ENCODE measurements around the gene SCP2.

Gene SCP2

GRCh38 chr1:53031732-53032131, 104.7 kb downstream of the SCP2 start:
- no peak for DNase-seq (ENCODE audit: low read depth in 1 of 2, low spot score in 1 of 2)

DNA sequence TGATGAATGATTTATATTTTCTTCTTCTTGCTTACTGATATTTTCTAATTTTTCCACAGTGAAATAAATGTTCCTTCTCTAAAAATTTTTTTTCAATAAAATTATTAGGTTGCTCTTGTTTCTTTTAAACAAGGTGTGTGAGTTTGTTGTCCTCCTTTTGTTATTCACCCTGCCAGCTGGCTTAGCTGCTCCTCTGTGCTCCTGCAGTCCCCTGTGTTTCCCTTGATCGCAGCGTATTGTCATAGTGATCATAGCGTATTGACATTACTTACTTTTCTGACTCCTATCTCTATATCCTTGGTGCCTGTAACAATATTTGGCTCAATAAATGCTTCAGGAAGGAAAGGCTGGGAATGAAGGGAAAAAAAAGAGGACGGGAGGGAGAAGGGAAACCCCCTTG, 110.1 kb downstream of the SCP2 start:
- DNase-seq (ENCODE audit: low read depth in 1 of 2, low spot score in 1 of 2) = no peak

DNA sequence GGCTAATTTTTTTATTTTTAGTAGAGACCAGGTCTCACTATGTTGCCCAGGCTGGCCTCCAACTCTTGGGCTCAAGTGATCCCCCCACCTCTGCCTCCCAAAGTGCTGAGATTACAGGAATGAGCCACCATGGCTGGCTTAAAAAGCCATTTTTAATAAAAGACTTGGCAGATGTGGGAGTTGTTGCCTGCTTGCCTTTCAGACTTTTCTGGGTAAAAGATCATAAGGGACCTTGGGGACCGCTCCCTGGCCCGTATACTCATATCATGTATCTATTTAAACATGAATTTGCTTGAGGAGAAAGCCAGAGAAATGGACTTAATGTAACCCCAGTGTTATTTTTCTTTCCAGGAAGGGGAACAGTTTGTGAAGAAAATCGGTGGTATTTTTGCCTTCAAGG, 111.5 kb downstream of the SCP2 start:
- DNase-seq (ENCODE audit: low read depth in 1 of 2, low spot score in 1 of 2) = no peak

DNA sequence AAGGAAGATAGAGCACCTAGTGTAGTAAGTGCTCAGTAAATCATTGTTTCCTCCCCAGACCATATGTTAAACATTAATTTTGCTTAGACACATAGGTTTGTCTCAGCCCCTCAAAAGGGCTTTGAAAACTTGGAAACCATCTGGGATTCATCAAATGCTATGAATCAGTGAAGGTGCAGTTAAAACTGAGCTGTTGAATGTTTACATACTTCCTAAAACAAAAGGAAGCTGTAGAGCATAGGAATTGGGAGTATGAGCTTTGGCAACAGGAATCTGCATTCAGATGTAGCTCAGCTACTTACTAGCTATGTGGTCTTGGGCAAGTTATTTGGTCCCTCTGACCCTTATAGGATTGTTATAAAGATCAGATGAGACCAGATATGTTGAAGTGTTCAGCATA, 116.2 kb downstream of the SCP2 start:
- DNase-seq (ENCODE audit: low read depth in 1 of 2, low spot score in 1 of 2) = no peak

DNA sequence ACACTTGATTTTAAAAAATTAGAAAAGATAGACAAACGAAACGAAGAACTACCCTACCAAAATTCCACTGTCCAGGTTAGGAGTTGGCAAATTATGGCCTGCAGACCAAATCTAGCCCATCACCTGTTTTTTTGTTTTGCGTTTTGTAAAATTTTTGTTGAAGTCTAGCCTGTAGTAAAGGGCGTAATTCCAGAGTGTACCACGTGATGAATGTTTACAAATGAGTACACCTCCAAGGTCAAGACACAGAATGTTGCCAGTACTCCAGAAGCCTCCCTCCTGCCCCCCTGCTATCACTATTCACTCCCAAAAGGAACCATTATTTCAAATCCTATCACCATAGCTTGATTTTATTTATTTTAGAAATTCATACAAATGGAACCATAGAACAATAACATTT, 117.8 kb downstream of the SCP2 start:
- DNase-seq (ENCODE audit: low read depth in 1 of 2, low spot score in 1 of 2) = no peak

- DNase-seq (ENCODE audit: low read depth in 1 of 2, low spot score in 1 of 2) = no peak
These were observed 119.9 kb downstream of the SCP2 start for GRCh38 chr1:53046930-53047329.

DNA sequence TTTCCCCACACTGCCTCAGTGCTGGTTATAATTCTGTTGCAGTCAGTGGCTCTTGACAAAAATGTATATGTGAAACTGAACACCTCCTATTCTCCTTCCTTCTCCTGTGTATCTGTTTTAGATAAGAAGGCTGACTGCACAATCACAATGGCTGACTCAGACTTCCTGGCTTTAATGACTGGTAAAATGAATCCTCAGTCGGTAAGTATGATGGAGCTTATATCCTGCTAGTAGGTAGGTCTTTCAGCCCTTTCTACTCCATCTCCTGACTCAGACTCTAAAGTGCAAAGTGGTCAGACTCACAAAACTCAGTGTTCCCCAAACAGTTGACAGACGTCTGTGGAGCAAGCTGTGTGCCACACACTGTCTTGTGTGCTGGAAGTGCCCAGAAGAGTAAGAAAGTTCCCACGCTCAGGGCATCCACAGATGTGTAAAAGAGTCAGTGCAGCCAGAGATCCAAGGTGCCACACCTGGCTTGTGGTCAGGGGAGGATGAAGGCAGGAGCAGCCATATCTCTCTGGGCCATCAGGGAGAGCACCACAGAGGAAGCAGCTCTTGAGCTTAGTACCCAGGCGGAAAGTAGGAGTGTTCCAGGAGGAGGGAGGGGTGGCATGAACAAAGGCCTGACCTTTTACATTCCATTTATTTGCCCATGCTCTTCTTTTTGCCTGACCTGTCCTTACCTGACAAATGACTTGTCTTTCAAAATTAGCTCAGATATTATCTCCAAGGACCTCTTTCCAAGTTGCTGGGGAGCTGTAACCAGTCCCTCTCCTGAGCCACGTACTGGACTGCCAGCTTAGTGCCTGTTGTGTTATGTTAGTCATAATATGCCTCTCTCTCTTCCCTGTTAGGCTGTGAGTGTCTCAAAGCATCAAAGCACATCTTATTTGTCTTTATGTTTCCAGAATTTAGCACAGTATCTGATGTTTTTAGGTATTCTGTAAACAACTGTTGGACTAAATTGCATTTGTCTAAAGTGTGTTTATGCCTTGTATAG, 121.0 kb downstream of the SCP2 start:
- DNase-seq (ENCODE audit: low read depth in 1 of 2, low spot score in 1 of 2) = no peak

DNA sequence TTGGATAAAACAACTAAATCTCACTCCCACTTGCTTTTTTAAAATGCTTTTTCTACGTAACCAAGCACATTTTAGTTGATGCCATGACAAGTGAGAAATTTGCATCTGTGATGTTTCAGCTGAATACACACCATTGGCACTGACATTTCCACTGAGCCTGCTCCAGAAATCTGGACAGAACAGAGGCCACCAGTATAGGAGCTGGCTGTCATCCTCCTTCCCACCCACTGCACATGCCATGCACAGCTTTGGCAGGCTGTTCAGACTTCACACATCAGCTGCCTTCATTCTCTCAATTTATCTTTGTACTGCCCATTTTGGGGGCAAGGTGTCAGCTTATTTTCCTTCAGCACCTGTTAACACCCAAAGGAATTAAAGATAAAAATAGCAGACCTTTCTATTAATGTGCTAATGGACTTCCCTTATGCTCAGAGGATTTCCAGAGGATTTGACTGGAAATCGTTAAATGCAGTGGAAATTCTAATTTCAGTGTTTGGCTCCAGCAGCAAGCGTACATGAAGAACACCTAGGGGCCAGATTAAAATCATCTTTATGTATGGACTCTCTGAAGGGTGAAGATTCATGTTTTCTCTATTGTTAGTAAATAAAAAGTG, 122.0 kb downstream of the SCP2 start:
- DNase-seq (ENCODE audit: low read depth in 1 of 2, low spot score in 1 of 2) = no peak

DNA sequence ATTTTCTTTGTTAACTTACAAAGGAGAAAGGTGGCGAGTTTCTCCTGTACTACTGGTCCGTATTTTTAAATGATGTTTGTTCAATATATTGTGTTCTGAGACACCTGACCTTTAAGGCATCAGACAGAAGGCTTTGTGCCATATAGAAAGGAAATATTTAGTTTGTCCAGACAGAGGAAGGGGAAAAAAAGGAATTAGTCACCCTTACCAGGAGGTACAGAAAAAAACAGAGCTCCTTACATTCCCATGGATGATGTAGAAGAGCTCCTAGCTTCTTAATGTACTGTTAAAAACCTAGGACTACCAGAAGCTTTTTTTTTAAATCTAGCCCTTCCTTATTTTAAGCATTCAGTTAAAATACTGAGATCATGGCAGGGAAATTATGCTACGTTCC, 122.5 kb downstream of the SCP2 start:
- DNase-seq (ENCODE audit: low read depth in 1 of 2, low spot score in 1 of 2) = no peak

GRCh38 chr1:53050310-53050709, 123.2 kb downstream of the SCP2 start:
- DNase-seq (ENCODE audit: low read depth in 1 of 2, low spot score in 1 of 2) = no peak

- DNase-seq (ENCODE audit: low read depth in 1 of 2, low spot score in 1 of 2) = no peak
These were observed 124.6 kb downstream of the SCP2 start for GRCh38 chr1:53051676-53052075.

DNA sequence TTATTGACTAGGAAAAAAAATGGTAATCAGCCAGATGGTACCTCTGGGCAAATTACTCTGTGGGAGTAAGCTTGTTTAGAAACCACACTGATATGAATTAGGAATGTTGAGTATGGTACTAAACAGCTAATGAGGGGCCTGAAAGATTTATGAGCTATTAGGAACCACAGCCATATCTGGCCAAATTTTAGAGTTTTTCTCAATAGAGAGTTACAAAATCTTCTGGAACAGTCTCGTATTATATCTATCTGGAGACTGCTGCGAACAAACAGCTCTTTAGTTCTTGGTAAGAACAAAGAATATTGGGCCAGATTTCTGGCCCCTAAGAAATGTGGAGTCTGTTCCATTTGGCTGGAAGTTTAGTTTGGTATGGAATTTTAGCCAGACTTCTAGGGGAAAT, 130.1 kb downstream of the SCP2 start:
- DNase-seq (ENCODE audit: low read depth in 1 of 2, low spot score in 1 of 2) = no peak

GRCh38 chr1:53060579-53060978, 133.5 kb downstream of the SCP2 start:
- no peak for DNase-seq (ENCODE audit: low read depth in 1 of 2, low spot score in 1 of 2)

- no peak for DNase-seq (ENCODE audit: low read depth in 1 of 2, low spot score in 1 of 2)
These were observed 134.2 kb downstream of the SCP2 start for GRCh38 chr1:53061123-53061858.

GRCh38 chr1:53061859-53062707, 135.0 kb downstream of the SCP2 start, which contains the start of gene PODN:
TSS of gene PODN (plus strand) at chr1:53062213. CDS start at chr1:53069856, 7,643 bp downstream.
- no peak for DNase-seq (ENCODE audit: low read depth in 1 of 2, low spot score in 1 of 2)

- DNase-seq (ENCODE audit: low read depth in 1 of 2, low spot score in 1 of 2) = no peak
These were observed 135.9 kb downstream of the SCP2 start for GRCh38 chr1:53062708-53063591.

DNA sequence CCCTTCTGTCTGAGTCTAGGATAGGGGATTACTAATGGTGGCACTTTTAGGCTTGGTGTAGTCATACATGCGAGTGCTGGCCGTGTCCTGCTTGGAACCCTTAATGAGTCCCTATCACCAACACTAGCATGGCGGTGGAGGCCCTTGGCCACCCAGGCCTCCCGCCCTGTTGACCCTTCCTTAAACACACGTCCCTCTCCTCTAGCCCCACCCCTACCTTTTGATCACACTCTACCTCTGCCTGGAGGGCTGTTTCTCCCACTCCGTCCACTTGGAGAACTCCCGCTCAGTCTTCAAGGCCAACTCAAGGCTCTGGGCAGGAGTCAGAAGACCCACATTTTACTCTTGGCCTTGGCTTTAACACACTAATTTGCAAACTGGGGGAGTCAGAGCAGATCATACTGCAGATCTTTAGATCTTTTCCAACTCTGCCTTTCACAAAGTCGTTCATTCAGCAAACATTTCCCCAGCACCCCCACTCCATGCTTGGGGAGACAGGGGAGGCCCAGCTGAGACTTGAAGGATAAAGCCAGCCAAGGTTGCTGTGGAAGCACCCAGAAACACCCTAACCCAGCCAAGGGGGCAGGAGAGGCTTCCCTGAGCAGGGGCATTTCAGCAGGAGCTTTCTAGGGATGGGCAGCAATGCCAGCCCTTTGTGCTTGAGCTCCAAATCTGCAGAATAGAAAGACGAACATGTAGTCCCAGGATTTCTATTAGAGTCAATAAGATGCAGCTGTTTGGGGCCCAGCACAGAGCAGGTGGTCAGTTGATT, 136.9 kb downstream of the SCP2 start:
- no peak for DNase-seq (ENCODE audit: low read depth in 1 of 2, low spot score in 1 of 2)

GRCh38 chr1:53065391-53065790, 138.3 kb downstream of the SCP2 start:
- DNase-seq (ENCODE audit: low read depth in 1 of 2, low spot score in 1 of 2) = no peak

DNA sequence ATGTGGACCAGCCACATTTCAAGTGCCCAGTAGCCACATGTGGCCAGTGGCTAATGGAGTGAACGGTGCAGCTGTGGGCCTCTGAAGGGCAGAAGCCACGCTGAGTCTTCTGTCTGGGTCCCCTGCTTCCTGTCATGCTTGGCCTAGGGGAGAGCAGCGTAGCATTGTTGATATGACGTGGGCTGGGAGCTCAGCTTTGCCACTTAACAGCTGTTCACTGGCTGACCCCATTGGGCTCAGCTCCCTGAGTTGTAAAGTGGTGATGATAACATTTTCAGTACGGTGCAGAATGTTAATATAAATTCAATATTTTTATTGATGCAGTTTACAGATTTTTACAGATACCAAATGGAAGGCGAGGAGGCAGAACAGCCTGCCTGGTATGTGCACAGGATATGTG, 139.4 kb downstream of the SCP2 start:
- no peak for DNase-seq (ENCODE audit: low read depth in 1 of 2, low spot score in 1 of 2)

Data from activated CD4-positive, alpha-beta T cell treated with anti-CD3 and anti-CD28 coated beads, Interleukin-2, amount 50 U/mL, for 24 hours (primary cell).